ENCODE data around the gene NPSR1. TPM values are rescaled to one million over a fixed set of nuclear protein-coding genes. Genes with fewer than 3 reads are reported as not detected.

Gene NPSR1
- total and polyA plus RNA-seq, 4 donors = not detected

GRCh38 chr7:34747867-34748727, 90.1 kb downstream of the NPSR1 start:
- no peak for TF ChIP-seq TAF1 (conservative IDR thresholded peaks at IDR 0.05)
- TF ChIP-seq MAX (IDR thresholded peaks at IDR 0.05) = peak; percentile 41
- TF ChIP-seq GABPA (IDR thresholded peaks at IDR 0.05 in 1 of 2, conservative IDR thresholded peaks at IDR 0.05 in 1 of 2) = peak in 1 of 2 donors; percentile 20
- TF ChIP-seq EGR1 (IDR thresholded peaks at IDR 0.05; ENCODE audit: low read depth in 2 of 2) = no peak
- no peak for TF ChIP-seq CTCF (IDR thresholded peaks at IDR 0.05; ENCODE audit: low read depth, low read length, missing input control)
- TF ChIP-seq FOXA2 (IDR thresholded peaks at IDR 0.05) = peak; percentile 39
- TF ChIP-seq NR2F2 (IDR thresholded peaks at IDR 0.05) = no peak
- TF ChIP-seq JUND (IDR thresholded peaks at IDR 0.05) = peak; percentile 53 to 69
- TF ChIP-seq RAD21 (IDR thresholded peaks at IDR 0.05) = peak in 1 of 2 donors; percentile 11
- TF ChIP-seq FOXA1 (IDR thresholded peaks at IDR 0.05) = no peak
- no peak for TF ChIP-seq ZBTB33 (IDR thresholded peaks at IDR 0.05)
- peak in 1 of 2 donors; percentile 33 for TF ChIP-seq HNF4A (conservative IDR thresholded peaks at IDR 0.05)
- TF ChIP-seq SP1 (IDR thresholded peaks at IDR 0.05) = peak; percentile 36
- peak; percentile 9 for TF ChIP-seq YY1 (IDR thresholded peaks at IDR 0.05)
- peak in 1 of 2 donors; percentile 68 for TF ChIP-seq RXRA (IDR thresholded peaks at IDR 0.05)
- TF ChIP-seq ATF3 (IDR thresholded peaks at IDR 0.05) = no peak
- no peak for TF ChIP-seq REST (IDR thresholded peaks at IDR 0.05)
- no peak for TF ChIP-seq HNF4G (IDR thresholded peaks at IDR 0.05)
- Histone ChIP-seq H3K36me3 (ENCODE audit: control insufficient read depth in 4 of 4, insufficient read depth in 3 of 4, low read depth in 1 of 4, low read length in 3 of 4) (no peaks in the 10 kb centered on the region), H3K9ac (ENCODE audit: low read depth in 1 of 2, low read length in 2 of 2) (no peak overlapping the region), H3K9me3 (ENCODE audit: control insufficient read depth in 4 of 4, low read length in 3 of 4) (peaks cover 0 to 3% (median 0%) of the 10 kb centered on the region in 4 donors), H3K4me3 (ENCODE audit: low read depth in 1 of 3, low read length in 3 of 3) (no peak overlapping the region), H3K27me3 (ENCODE audit: control insufficient read depth in 4 of 4, insufficient read depth in 4 of 4, low read length in 3 of 4) (no peaks in the 10 kb centered on the region), H3K4me1 (ENCODE audit: control insufficient read depth in 4 of 4, insufficient read depth in 4 of 4, low read length in 3 of 4) (peaks cover 0 to 7% (median 3%) of the 10 kb centered on the region in 4 donors), H3K27ac (ENCODE audit: low read depth in 1 of 2, low read length in 2 of 2) (no peak overlapping the region)
- WGBS = 30% methylated on average over 8 of the region's 8 CpGs
- DNase-seq (ENCODE audit: low spot score) = no peak
